GM04503 (cell line): ENCODE results near the gene MTA1.

Source experiments
- DNase-seq: peaks from one replicate; pipeline ENCODE4 v3.0.0-alpha.2; 2012; ENCODE audit warnings: low read depth

MTA1 gene

GRCh38 chr14:105419195-105420091 is at the start of gene MTA1:
TSS of gene MTA1 (plus strand) at chr14:105419827. CDS start at chr14:105420036, 209 bp downstream.
- DNase-seq = no peak

GRCh38 chr14:105374389-105374788 is 45.2 kb upstream of the MTA1 start:
- no peak for DNase-seq

- DNase-seq = no peak
Measured at GRCh38 chr14:105375635-105376057, 44.0 kb upstream of the MTA1 start.

GRCh38 chr14:105376521-105377440 is 42.8 kb upstream of the MTA1 start:
- DNase-seq = no peak

GRCh38 chr14:105377555-105378182 is 42.0 kb upstream of the MTA1 start:
- DNase-seq = no peak

- no peak for DNase-seq
Measured at GRCh38 chr14:105378199-105378598, 41.4 kb upstream of the MTA1 start.

GRCh38 chr14:105378873-105379685 is 40.5 kb upstream of the MTA1 start:
- no peak for DNase-seq

GRCh38 chr14:105379946-105380345 is 39.7 kb upstream of the MTA1 start:
- no peak for DNase-seq

GRCh38 chr14:105380756-105381155 is 38.9 kb upstream of the MTA1 start:
- DNase-seq = no peak

- DNase-seq = no peak
Measured at GRCh38 chr14:105381446-105382342, 37.9 kb upstream of the MTA1 start.

- no peak for DNase-seq
Measured at GRCh38 chr14:105382343-105383082, 37.1 kb upstream of the MTA1 start.

GRCh38 chr14:105383083-105383730 is 36.4 kb upstream of the MTA1 start:
- DNase-seq = no peak

- DNase-seq = no peak
Measured at GRCh38 chr14:105384041-105384557, 35.5 kb upstream of the MTA1 start.

- no peak for DNase-seq
Measured at GRCh38 chr14:105384605-105385321, 34.9 kb upstream of the MTA1 start.

- DNase-seq = no peak
Measured at GRCh38 chr14:105385322-105385637, 34.3 kb upstream of the MTA1 start.

- no peak for DNase-seq
Measured at GRCh38 chr14:105385698-105386365, 33.8 kb upstream of the MTA1 start.

GRCh38 chr14:105386581-105387529 is 32.8 kb upstream of the MTA1 start:
- no peak for DNase-seq
